ENCODE measurements around the gene IMMP2L.
"Not testable (repeated sequence)": the region's sequence is repeated elsewhere in the genome, so short reads cannot be mapped to it uniquely, and the experiment has no call there.

Gene IMMP2L

GRCh38 chr7:111450705-111451104 lies 111.6 kb downstream of the IMMP2L start:
- DNase-seq, result not testable (repeated sequence)

- DNase-seq, result not testable (repeated sequence)
Observed at GRCh38 chr7:111447502-111447901, 114.8 kb downstream of the IMMP2L start.

GRCh38 chr7:111439977-111440376 lies 122.3 kb downstream of the IMMP2L start:
- no peak for DNase-seq

GRCh38 chr7:111438369-111439289 lies 123.7 kb downstream of the IMMP2L start:
- no peak for DNase-seq

- DNase-seq, result no peak
Observed at GRCh38 chr7:111437736-111438135, 124.6 kb downstream of the IMMP2L start.

GRCh38 chr7:111436608-111437007 lies 125.7 kb downstream of the IMMP2L start:
- no peak for DNase-seq

- DNase-seq, result no peak
Observed at GRCh38 chr7:111433426-111433825, 128.9 kb downstream of the IMMP2L start.

GRCh38 chr7:111429781-111430180 lies 132.5 kb downstream of the IMMP2L start:
- no peak for DNase-seq

- no peak for DNase-seq
Observed at GRCh38 chr7:111424768-111425167, 137.5 kb downstream of the IMMP2L start.

GRCh38 chr7:111414374-111414773 lies 147.9 kb downstream of the IMMP2L start:
- no peak for DNase-seq

- DNase-seq, result no peak
Observed at GRCh38 chr7:111413739-111414138, 148.6 kb downstream of the IMMP2L start.

- no peak for DNase-seq
Observed at GRCh38 chr7:111410899-111411298, 151.4 kb downstream of the IMMP2L start.

GRCh38 chr7:111409714-111410422 lies 152.4 kb downstream of the IMMP2L start:
- no peak for DNase-seq

- no peak for DNase-seq
Observed at GRCh38 chr7:111408724-111409123, 153.6 kb downstream of the IMMP2L start.

GRCh38 chr7:111407258-111407657 lies 155.0 kb downstream of the IMMP2L start:
- no peak for DNase-seq

GRCh38 chr7:111405621-111406020 lies 156.7 kb downstream of the IMMP2L start:
- no peak for DNase-seq

- DNase-seq, result no peak
Observed at GRCh38 chr7:111401516-111401915, 160.8 kb downstream of the IMMP2L start.

GRCh38 chr7:111400088-111400487 lies 162.2 kb downstream of the IMMP2L start:
- DNase-seq, result no peak

- DNase-seq, result no peak
Observed at GRCh38 chr7:111394891-111395290, 167.4 kb downstream of the IMMP2L start.

- no peak for DNase-seq
Observed at GRCh38 chr7:111393011-111393754, 169.1 kb downstream of the IMMP2L start.

GRCh38 chr7:111392294-111392693 lies 170.0 kb downstream of the IMMP2L start:
- DNase-seq, result no peak

GRCh38 chr7:111390000-111390399 lies 172.3 kb downstream of the IMMP2L start:
- no peak for DNase-seq

- no peak for DNase-seq
Observed at GRCh38 chr7:111388912-111389311, 173.4 kb downstream of the IMMP2L start.

Measured in stimulated activated naive CD4-positive, alpha-beta T cell treated with Interleukin-2 at 50 U/mL for 16 hours (primary cell).